GM18511 (cell line): ENCODE measurements around the gene SH3BGRL.
"Not testable (repeated sequence)": the region's sequence is repeated elsewhere in the genome, so short reads cannot be mapped to it uniquely, and the experiment has no call there.

ENCODE experiments used
- ATAC-seq: cut with Tn5 transposase; IDR thresholded peaks from one replicate; pipeline ENCODE4 v1.9.1; 2021; ENCODE audit warnings: mild to moderate bottlenecking, moderate library complexity; ENCODE audit not compliant: unreplicated experiment

SH3BGRL gene

DNA sequence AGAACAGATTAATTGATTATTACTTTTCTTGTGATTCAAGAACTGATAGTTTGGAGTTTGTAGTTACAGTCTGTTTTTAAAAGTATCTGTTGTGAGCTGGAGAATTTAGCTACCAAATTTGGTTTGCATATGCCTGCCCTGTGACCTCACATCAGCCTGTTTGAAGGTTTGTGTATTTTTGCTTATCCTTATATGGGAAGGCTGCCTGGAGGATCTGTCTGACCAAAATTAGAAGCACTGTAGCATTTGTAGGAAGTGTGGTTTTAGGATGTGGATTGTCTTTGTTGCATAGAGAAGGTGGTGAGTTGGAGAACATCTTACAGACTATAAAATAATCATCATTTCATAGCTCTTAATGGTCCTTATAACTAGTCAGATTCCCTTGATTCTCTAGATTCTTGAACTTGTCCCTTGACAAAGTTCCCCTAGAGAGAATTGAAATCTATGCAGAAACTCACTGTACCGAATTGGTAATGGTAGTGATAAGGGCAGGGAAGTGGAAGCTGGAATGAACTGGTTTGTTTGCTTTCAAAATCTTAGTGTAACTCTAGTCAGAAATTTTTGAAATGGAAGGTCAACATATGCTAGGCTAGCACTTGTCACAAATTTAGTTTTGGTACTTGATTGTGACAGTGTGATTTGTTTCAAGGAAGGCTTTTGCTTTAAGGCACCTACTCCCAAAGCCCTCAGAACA is 57.3 kb downstream of the SH3BGRL start:
- ATAC-seq = no peak

- no peak for ATAC-seq
Observed at GRCh38 chrX:81259714-81260395, 58.0 kb downstream of the SH3BGRL start.

GRCh38 chrX:81261576-81261975 is 59.7 kb downstream of the SH3BGRL start:
- ATAC-seq = no peak

- ATAC-seq = no peak
Observed at GRCh38 chrX:81263059-81263458, 61.2 kb downstream of the SH3BGRL start.

DNA sequence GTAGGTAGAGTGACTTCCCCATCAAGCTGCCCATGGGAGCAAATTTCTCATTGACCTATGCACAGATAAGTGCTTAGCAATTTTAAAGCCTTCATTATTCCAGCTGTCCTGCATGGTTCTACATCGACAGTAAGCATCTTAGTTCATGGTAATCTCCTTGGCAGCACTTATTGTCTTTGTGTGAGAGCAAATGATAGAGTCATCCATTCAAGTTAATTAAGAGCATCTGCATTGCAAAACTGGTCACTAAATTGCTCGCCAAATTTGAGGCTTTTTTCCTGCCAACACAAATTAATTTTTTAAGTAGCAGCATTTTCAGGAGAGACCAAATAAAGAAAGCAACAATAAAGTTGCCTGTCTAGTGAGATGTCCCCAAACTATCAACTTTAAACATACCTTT is 76.7 kb downstream of the SH3BGRL start:
- ATAC-seq = no peak

GRCh38 chrX:81280148-81280547 is 78.2 kb downstream of the SH3BGRL start:
- ATAC-seq = no peak

GRCh38 chrX:81286075-81286474 is 84.2 kb downstream of the SH3BGRL start:
- ATAC-seq = no peak

DNA sequence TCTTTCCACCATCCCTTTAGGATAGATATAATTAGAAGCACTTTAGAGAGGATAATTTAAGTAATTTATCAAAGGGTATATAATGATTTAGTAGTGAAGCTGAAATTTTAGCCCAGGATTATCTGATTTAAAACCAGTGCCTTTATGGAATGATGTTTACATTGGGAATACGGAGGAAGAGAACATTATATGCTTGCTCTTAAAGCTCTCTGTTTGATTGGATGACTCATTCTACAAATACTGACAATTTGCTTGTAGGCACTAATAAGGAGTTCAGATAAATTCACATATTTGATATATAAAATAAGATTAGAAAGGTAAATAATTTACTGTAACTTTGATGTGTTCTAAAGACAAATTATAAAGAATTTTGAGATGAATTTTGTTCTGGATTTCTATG is 84.7 kb downstream of the SH3BGRL start:
- ATAC-seq = no peak

GRCh38 chrX:81291996-81292395 is 90.1 kb downstream of the SH3BGRL start:
- ATAC-seq = no peak

DNA sequence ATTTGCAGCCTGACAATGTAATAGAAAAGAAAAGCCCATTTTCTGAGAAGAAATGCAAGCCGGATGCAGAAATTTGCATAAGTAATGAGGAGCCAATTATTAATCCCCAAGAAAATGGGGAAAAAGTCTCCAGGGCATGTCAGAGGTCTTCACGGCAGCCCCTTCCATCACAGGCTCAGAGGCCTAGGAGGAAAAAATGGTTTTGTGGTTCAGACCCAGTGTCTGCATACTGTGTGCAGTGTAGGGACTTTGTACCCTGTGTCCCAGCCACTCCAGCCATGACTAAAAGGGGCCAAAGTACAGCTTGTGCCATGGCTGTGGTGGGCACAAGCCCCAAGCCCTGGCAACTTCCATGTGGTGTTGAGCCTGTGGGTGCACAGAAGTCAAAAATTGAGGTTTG is 92.2 kb downstream of the SH3BGRL start:
- ATAC-seq = no peak

DNA sequence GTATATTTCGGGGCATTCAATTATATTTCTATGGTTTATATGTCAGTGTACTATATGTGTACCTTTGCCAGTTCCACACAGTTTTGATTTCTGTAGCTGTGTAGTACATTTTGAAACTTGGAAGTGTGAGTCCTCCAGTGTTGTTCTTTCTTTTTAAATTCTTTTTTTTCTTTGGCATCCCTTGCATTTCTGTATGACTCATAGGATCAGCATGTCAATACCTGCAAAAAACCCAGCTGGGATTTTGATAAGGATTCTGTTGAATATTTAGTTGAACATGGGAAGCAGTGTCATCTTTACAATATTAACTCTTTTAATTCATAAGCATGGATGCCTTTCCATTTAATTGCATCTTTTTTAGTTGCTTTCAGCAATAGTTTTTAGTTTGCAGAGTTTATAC is 100.0 kb downstream of the SH3BGRL start:
- no peak for ATAC-seq

DNA sequence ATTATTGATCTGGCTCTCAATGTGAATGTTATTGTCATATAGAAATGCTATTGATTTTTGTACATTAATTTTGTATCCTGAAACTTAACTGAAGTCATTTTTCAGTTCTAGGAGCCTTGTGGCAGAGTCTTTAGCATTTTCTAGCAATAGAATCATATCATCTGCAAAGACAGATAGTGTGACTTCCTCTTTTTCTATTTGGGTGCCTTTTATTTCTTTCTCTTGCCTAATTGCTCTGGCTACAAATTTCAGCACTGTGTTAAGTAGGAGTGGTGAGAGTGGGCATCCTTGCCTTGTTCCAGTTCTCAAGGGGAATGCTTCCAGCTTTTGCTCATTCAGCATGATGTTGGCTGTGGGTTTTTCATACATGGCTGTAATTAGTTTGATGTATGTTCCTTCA is 102.7 kb downstream of the SH3BGRL start:
- ATAC-seq = no peak

DNA sequence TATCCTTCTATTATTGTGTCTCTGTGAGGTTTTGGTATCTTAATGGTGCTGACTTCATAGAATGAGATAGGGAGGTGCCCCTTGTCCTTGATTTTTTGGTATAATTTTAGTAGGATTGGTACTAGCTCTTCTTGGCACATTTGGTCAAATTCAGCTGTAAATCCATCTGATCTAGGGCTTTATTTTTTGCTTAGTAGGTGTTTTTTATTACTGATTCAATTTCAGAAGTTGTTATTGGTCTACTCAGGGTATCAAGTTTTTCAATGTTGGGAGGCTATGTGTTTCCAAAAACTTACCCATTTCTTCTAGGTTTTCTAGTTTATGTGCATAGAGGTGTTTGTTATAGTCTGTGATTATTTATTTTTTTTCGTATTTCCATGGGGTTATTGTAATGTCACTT is 103.3 kb downstream of the SH3BGRL start:
- no peak for ATAC-seq

- no peak for ATAC-seq
Observed at GRCh38 chrX:81308086-81308829, 106.4 kb downstream of the SH3BGRL start.

DNA sequence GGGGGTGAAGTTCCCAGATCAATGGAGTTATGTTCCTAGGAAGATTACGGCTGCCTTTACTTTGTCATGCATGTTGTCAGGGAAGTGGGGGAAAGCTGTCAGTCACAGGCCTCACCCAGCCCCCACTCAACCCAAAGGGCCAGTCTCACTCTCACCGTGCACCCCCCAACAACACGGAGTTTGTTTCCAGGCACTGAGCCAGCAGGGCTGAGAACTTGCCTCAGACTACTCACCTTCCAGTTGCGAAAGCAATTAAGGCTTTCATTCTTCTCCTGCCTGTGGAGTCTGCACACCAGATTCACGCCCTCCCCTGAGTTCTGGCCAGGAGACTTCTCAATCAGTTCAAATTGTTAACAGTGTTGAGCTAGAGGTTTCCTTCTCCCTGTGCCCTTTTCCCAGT is 114.3 kb downstream of the SH3BGRL start:
- ATAC-seq = no peak

GRCh38 chrX:81331653-81332052 is 129.8 kb downstream of the SH3BGRL start:
- ATAC-seq = not testable (repeated sequence)

- no peak for ATAC-seq
Observed at GRCh38 chrX:81336455-81337152, 134.7 kb downstream of the SH3BGRL start.

GRCh38 chrX:81337805-81338204 is 135.9 kb downstream of the SH3BGRL start:
- no peak for ATAC-seq

DNA sequence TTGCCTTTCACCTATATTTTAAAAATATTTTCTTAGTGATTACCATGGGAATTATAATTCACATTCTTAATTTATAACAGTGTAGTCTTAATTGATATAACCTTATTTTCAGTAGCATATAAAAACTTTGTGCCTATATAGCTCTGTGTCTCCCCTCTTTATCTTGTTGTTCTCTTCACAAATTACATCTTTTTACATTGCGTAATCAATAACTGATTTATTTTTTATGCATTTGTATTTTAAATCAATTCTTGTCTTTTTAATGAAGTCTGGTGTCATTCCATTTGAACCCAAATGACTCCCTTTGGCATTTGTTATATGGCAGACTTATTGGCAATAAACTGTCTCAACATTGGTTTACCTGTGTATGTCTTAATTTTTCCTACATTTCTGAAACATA is 137.0 kb downstream of the SH3BGRL start:
- no peak for ATAC-seq

DNA sequence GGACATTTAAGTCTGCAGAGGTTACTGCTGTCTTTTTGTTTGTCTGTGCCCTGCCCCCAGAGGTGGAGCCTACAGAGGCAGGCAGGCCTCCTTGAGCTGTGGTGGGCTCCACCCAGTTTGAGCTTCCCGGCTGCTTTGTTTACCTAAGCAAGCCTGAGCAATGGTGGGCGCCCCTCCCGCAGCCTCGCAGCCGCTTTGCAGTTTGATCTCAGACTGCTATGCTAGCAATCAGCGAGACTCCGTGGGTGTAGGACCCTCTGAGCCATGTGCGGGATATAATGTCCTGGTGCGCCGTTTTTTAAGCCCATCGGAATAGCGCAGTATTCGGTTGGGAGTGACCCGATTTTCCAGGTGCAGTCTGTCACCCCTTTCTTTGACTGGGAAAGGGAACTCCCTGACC is 143.4 kb downstream of the SH3BGRL start:
- ATAC-seq = not testable (repeated sequence)
